HEK293 (cell line): Measurements from ENCODE around the gene FMN1.

Experiments used
- CTCF ChIA-PET: fragments of 350-600 bp; formaldehyde crosslinking; extraction: SDS; loops from one replicate; lab custom pipeline; 2021; ENCODE audit warnings: antibody characterized with exemption; lab: Yijun Ruan, JAX
- POLR2A ChIA-PET: fragments of 300-600 bp; formaldehyde crosslinking; extraction: SDS; loops from one replicate; lab custom pipeline; 2020; ENCODE audit warnings: antibody characterized with exemption, inconsistent platforms; lab: Yijun Ruan, JAX
- H3K27ac ChIP-seq: fragments of 200-500 bp; sonication (Bioruptor generic); 2 replicates; pipeline ENCODE4 v1.5.1; 2014; ENCODE audit warnings: low read depth, low read length, control low read depth, inconsistent platforms; ENCODE audit errors: extremely low read depth
- H3K36me3 ChIP-seq, 2 experiments: fragments of 200-500 bp in 1 of 2; sonication (Bioruptor generic) in 1 of 2; 1 replicate in 1 of 2; 2 replicates in 1 of 2; pipeline ENCODE4 v1.5.1; 2014 to 2017; ENCODE audit warnings: inconsistent platforms in 2 of 2, low read length in 2 of 2; ENCODE audit not compliant: control insufficient read depth in 2 of 2, insufficient read depth in 1 of 2
- H3K4me1 ChIP-seq: fragments of 200-500 bp; sonication (Bioruptor generic); 2 replicates; pipeline ENCODE4 v1.5.1; 2014; ENCODE audit warnings: mild to moderate bottlenecking, low read length, inconsistent platforms; ENCODE audit not compliant: control insufficient read depth, insufficient read depth
- H3K4me3 ChIP-seq: 2 replicates; pipeline ENCODE4 v1.5.1; 2011; ENCODE audit warnings: low read depth, mild to moderate bottlenecking, control low read depth, low read length, moderate library complexity
- H3K9me3 ChIP-seq: fragments of 200-500 bp; sonication (Bioruptor generic); 2 replicates; pipeline ENCODE4 v1.5.1; 2014; ENCODE audit warnings: low read depth, low read length, inconsistent platforms; ENCODE audit not compliant: control insufficient read depth, insufficient read depth
- GFI1B ChIP-seq: fragments of 450-650 bp; formaldehyde crosslinking; IDR thresholded peaks from 2 replicates; pipeline ENCODE4 v1.5.1; 2016; ENCODE audit warnings: missing biosample characterization, missing genetic modification characterization
- SALL2 ChIP-seq: fragments of 450-650 bp; formaldehyde crosslinking; IDR thresholded peaks from 2 replicates; pipeline ENCODE4 v1.5.0; 2017; ENCODE audit warnings: missing biosample characterization, mild to moderate bottlenecking, missing genetic modification characterization, borderline replicate concordance
- ZFHX2 ChIP-seq: fragments of 450-650 bp; formaldehyde crosslinking; conservative IDR thresholded peaks from 2 replicates; pipeline ENCODE4 v1.5.1; 2016; ENCODE audit warnings: missing biosample characterization, missing genetic modification characterization
- ZFP69B ChIP-seq: fragments of 450-650 bp; formaldehyde crosslinking; IDR thresholded peaks from 2 replicates; pipeline ENCODE4 v1.5.1; 2016; ENCODE audit warnings: missing biosample characterization, missing genetic modification characterization
- ZNF202 ChIP-seq: fragments of 450-650 bp; formaldehyde crosslinking; IDR thresholded peaks from 2 replicates; pipeline ENCODE4 v1.5.1; 2016; ENCODE audit warnings: missing biosample characterization, missing genetic modification characterization, borderline replicate concordance
- ZNF596 ChIP-seq: fragments of 450-650 bp; IDR thresholded peaks from 2 replicates; pipeline ENCODE4 v1.5.0; 2018; ENCODE audit warnings: missing biosample characterization, mild to moderate bottlenecking, missing genetic modification characterization, moderate library complexity
- ZNF629 ChIP-seq: fragments of 450-650 bp; formaldehyde crosslinking; IDR thresholded peaks from 2 replicates; pipeline ENCODE4 v1.5.1; 2017; ENCODE audit warnings: missing biosample characterization, missing genetic modification characterization
- ZNF654 ChIP-seq: fragments of 450-650 bp; formaldehyde crosslinking; IDR thresholded peaks from 2 replicates; pipeline ENCODE4 v1.5.1; 2016; ENCODE audit warnings: low read depth, missing biosample characterization, missing genetic modification characterization
- ZNF660 ChIP-seq: fragments of 450-650 bp; IDR thresholded peaks from 2 replicates; pipeline ENCODE4 v1.5.1; 2018; ENCODE audit warnings: missing biosample characterization, mild to moderate bottlenecking, missing genetic modification characterization
- ZNF830 ChIP-seq: fragments of 450-650 bp; IDR thresholded peaks from 2 replicates; pipeline ENCODE4 v1.5.0; 2018; ENCODE audit warnings: missing biosample characterization, missing genetic modification characterization, low read depth, mild to moderate bottlenecking, moderate library complexity
- TF ChIP-seq, protein P1 (sequence below): fragments of 450-650 bp; formaldehyde crosslinking; IDR thresholded peaks from 2 replicates; pipeline ENCODE4 v1.5.1; 2017; ENCODE audit warnings: missing biosample characterization, missing genetic modification characterization
- TF ChIP-seq, protein P2 (sequence below): fragments of 450-650 bp; formaldehyde crosslinking; IDR thresholded peaks from 2 replicates; pipeline ENCODE4 v1.5.1; 2016; ENCODE audit warnings: missing biosample characterization, missing genetic modification characterization
- TF ChIP-seq, protein P3 (sequence below): fragments of 450-650 bp; formaldehyde crosslinking; IDR thresholded peaks from 2 replicates; pipeline ENCODE4 v1.5.1; 2016; ENCODE audit warnings: missing biosample characterization, missing genetic modification characterization

Gene FMN1

DNA sequence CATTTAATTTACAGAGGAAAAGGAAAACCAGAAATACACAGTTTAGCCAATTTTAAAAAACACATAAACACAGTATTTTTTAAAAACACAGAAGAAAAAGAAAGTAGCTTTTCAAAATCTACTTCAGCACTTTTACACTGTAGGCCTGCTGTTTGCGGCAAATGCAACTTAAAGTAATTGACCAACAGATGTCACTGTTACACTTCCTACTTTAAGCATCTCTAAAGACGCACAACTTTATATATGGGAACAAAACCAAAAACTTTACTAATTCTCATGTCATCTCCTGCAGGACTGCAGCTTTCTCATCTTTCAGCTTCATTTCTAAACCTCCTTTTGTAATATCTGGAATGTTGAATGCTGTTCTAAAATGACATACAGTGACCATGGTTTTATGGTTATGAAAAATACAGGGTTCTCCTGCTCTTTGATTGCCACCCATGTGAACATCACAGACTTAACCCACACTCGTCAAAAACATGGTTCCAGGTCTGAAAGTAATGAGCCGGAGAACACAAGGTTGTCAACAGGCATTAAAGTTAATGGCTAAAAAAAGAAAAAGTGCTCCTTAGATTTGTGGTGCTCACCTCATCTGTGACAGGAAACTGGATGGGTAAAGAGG lies 107.9 kb downstream of the FMN1 start:
- TF ChIP-seq, protein P1, sequence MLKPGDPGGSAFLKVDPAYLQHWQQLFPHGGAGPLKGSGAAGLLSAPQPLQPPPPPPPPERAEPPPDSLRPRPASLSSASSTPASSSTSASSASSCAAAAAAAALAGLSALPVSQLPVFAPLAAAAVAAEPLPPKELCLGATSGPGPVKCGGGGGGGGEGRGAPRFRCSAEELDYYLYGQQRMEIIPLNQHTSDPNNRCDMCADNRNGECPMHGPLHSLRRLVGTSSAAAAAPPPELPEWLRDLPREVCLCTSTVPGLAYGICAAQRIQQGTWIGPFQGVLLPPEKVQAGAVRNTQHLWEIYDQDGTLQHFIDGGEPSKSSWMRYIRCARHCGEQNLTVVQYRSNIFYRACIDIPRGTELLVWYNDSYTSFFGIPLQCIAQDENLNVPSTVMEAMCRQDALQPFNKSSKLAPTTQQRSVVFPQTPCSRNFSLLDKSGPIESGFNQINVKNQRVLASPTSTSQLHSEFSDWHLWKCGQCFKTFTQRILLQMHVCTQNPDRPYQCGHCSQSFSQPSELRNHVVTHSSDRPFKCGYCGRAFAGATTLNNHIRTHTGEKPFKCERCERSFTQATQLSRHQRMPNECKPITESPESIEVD (tag by site-specific recombination) = peak; percentile 41; the same call in 1 of the 2 replicates
- peak; percentile 72 for TF ChIP-seq ZNF654 (tag by site-specific recombination)
- TF ChIP-seq ZNF830 = no peak
- TF ChIP-seq ZFHX2 (tag by site-specific recombination) = no peak
- TF ChIP-seq ZNF629 (tag by site-specific recombination) = no peak
- TF ChIP-seq, protein P2, sequence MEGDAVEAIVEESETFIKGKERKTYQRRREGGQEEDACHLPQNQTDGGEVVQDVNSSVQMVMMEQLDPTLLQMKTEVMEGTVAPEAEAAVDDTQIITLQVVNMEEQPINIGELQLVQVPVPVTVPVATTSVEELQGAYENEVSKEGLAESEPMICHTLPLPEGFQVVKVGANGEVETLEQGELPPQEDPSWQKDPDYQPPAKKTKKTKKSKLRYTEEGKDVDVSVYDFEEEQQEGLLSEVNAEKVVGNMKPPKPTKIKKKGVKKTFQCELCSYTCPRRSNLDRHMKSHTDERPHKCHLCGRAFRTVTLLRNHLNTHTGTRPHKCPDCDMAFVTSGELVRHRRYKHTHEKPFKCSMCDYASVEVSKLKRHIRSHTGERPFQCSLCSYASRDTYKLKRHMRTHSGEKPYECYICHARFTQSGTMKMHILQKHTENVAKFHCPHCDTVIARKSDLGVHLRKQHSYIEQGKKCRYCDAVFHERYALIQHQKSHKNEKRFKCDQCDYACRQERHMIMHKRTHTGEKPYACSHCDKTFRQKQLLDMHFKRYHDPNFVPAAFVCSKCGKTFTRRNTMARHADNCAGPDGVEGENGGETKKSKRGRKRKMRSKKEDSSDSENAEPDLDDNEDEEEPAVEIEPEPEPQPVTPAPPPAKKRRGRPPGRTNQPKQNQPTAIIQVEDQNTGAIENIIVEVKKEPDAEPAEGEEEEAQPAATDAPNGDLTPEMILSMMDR (tag by site-specific recombination) = 0 out of 2 replicates have a peak, but pooled peaks have one; percentile 14
- TF ChIP-seq ZNF660 (tag by site-specific recombination) = 0 out of 2 replicates have a peak, but pooled peaks have one; percentile 32
- no peak for TF ChIP-seq SALL2 (tag by site-specific recombination)
- TF ChIP-seq ZFP69B (tag by site-specific recombination) = no peak
- no peak for TF ChIP-seq ZNF202 (tag by site-specific recombination)
- no peak for TF ChIP-seq GFI1B
- Histone ChIP-seq H3K36me3 (no peaks in the 10 kb centered on the region), H3K4me3 (no peak overlapping the region), H3K4me1 (peaks cover 12% of the 10 kb centered on the region), H3K27ac (no peak overlapping the region), H3K9me3 (no peaks in the 10 kb centered on the region)
- CTCF ChIA-PET = interaction anchor here (0.5 to 13.3 kb wide), 20 partner anchors 9 to 614 kb away, joined by 3 to 185 read pairs (median 4); no protein-coding TSS in a partner anchor
- POLR2A ChIA-PET = interaction anchor here (0.7 kb wide), 1 partner anchor 43 kb away, joined by 4 read pairs; no protein-coding TSS in a partner anchor

DNA sequence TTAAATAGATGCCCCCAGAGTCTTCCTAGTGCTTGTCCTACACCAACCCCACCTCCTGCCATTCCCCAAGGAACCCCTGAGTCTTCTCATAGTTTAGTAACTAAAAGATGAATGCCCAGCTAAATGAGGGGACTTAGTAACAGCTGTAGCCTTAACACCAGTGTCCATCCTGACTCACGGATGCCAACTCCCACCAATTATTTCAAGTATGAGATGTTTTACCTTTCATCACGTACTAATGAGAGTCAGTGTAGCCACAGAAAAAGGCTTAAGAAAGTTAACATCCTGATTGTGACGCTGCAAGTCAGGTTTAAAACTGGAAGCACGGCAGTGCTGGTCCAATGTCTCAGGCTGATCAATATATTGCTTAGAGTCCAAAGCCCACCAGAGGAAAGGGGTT lies 109.9 kb downstream of the FMN1 start:
- Histone ChIP-seq H3K27ac (no peak overlapping the region), H3K4me3 (no peak overlapping the region), H3K4me1 (peaks cover 7% of the 10 kb centered on the region), H3K36me3 (no peaks in the 10 kb centered on the region), H3K9me3 (no peaks in the 10 kb centered on the region)
- TF ChIP-seq, protein P3, sequence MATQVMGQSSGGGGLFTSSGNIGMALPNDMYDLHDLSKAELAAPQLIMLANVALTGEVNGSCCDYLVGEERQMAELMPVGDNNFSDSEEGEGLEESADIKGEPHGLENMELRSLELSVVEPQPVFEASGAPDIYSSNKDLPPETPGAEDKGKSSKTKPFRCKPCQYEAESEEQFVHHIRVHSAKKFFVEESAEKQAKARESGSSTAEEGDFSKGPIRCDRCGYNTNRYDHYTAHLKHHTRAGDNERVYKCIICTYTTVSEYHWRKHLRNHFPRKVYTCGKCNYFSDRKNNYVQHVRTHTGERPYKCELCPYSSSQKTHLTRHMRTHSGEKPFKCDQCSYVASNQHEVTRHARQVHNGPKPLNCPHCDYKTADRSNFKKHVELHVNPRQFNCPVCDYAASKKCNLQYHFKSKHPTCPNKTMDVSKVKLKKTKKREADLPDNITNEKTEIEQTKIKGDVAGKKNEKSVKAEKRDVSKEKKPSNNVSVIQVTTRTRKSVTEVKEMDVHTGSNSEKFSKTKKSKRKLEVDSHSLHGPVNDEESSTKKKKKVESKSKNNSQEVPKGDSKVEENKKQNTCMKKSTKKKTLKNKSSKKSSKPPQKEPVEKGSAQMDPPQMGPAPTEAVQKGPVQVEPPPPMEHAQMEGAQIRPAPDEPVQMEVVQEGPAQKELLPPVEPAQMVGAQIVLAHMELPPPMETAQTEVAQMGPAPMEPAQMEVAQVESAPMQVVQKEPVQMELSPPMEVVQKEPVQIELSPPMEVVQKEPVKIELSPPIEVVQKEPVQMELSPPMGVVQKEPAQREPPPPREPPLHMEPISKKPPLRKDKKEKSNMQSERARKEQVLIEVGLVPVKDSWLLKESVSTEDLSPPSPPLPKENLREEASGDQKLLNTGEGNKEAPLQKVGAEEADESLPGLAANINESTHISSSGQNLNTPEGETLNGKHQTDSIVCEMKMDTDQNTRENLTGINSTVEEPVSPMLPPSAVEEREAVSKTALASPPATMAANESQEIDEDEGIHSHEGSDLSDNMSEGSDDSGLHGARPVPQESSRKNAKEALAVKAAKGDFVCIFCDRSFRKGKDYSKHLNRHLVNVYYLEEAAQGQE (tag by site-specific recombination) = no peak
- no peak for TF ChIP-seq ZNF596
- ChIA-PET CTCF (interaction anchor here (0.6 to 13.3 kb wide), 2 partner anchors 48 to 174 kb away, joined by 3 to 185 read pairs; no protein-coding TSS in a partner anchor), POLR2A (no interaction called here)
